ENCODE measurements around the gene CD7.

CD7 gene

DNA sequence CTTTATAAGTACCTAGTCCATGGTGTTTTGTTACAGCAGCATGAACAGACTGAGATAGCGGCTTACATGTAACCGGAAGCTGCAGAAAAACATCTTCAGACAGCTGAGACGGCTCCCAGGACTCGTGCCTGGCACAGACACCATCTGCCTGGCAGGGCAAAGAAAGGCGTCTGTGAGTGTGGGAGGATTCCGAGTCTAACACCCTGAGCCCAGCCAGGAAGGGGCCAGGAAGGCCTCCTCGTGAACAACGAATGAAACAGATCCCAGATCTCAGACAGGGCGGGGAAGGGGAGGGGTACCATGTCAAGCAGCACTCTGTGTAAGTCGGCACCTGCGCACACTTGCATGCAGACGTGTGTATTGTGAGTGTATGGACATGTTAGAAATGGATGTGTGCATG, 39.6 kb downstream of the CD7 start:
- DNase-seq = no peak

DNA sequence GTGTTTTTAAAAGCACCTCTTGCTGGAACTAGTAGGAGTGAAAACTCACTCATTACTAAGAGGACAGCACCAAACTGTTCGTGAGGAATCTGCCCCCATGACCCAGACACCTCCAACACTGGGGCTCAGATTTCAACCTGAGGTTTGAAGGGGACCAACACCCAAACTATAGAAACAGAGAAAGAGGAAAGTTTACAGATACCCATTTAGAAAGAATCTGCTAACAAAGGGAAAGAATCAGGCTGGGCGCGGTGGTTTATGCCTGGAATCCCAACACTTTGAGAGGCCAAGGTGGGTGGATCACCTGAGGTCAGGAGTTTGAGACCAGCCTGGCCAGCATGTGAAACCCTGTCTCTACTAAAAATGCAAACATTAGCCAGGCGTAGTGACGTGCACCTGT, 40.5 kb downstream of the CD7 start:
- no peak for DNase-seq

DNA sequence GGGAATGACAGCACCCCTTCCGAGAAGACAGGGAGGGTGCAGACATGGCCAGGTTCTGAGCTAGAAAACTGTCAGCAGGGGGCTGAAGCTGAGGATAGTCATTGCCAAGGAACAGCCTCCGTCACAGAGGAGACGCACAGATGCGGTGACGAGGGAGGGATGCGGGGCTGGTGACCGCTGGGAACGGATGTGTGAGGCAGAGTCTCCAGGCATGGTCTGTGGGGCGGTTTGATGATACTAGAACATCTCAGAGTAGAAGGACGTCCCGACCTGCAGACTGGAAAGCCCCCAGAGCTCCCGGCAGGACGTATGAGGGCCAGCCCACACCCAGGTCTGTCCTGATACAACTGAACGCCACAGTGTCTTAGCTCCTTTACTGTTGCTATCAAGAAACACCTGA, 42.1 kb downstream of the CD7 start:
- DNase-seq = no peak

DNA sequence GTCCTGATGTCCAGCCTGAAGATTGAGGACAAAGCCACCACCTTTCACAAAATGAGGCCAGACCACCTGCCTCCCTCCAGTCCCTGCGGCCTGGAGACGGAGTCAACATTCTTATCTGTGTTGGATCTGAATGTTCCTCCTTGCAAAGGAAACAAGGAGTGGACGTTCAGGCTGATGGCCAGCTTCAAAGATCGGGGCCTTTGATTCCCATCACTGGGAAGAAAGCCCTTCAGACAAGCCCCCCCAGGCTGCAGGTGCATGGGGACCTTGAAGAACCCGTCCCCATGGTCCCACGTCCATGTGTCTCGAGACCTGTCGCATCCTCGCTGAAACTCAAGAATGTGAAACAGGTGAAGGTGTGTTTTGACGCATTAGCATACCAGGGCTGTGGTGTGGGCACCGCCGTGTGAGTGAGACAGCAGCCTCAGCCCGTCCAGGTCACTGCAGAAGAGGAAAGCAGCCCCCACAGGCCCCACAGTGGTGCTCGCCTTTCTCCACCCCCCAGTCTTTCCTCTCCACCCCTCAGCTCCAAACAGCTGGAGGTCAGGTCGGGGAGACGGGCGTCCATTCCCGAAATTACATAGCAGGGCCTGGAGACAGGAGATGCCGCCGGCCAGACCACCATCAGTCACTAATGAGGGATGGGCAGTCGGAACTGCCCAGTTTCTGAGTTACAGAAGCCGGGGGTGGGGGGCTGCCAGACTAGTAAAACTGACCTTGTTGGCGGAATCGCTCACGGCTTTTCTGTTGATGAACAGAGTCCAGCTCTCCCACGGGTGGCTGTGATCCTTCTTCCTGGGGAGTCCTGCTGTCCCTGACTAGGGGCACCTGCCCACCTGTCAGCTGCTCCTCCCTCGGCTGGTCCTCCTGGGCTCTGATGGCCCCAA, 43.0 kb downstream of the CD7 start:
- no peak for DNase-seq

DNA sequence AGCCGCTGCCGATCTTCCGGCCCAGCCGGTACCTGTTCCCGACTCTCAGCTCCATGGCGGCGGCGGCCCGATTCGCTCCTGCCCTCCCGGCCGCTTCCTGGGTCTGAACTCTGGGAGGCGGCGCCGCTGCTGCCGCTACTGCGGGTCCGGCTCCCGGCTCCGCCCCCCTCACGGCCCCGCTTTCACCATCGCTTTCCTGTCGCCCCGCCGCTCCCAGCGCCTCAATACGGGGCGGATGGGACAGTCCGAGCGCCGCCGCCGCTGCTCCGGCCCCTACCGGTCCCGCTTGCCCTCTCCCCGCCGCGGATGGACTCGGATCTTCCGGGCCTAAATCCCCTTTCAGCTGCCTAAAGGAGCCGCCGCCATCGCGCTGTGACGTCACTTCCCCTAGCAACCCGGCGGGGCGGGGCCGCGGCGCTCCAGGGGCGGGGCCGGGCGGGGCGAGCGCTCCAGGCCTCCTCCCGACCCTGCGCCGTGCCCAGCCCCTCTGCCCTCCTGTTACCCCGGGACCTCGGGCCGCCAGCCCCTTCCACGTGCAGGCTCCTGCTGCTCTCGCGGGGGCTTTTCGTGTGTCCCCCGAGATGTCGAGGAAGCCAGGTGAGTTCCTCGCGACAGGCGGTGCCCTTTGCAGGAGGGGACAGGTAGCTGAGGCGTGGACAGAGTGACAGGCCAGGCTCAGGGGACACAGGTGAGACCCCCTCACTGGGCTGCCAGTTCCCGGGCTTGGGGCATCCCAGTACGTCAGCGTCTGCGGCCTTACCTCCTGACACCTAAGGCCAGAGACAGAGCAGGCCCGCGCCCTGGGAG, 43.9 kb downstream of the CD7 start, which contains the start of gene CSNK1D:
Gene CSNK1D (minus strand): TSS at position 374 of the 807 bp plus-strand sequence. CDS start 319 bp downstream, at position 55.
- DNase-seq = peak; percentile 76

DNA sequence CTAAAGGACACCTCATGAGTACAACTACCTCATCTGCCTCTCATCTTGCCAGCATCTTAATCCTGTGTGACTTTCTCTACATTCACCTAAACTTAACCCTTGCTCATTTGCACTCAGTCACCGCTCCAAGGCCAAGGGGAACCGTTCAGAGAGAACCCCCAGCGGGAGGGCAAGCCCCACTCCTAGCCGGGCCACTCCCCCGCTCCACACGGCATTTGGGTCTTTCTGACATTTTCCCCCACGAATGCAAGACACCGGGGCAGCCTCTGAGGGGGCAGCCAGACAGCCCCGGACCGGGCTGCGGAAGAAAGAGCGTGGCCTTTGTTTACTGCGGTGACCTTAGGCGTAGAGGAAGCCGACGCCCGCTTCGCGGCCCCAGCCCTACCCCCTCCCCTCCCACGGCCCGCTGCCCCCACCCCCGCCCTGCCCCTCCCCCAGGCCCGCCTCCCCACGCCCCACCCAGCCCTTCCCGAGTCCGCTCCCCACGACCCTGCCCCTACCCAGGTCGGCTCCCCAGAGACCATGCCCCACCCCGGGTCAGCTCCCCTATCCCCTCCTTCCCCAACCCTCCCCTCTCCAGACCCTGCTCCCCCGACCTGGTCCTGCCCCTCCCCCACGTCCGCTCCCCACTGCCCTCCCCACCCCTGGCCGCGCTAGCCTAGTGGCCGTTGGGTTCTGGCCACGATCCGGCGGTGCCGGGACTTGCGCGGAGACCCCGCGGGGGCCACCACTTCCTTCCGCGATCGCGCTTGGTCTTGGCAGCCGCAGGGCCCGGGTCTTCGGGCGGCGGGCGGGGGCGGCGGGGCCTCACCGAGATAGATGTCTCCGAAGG, 44.7 kb downstream of the CD7 start:
- DNase-seq = no peak

DNA sequence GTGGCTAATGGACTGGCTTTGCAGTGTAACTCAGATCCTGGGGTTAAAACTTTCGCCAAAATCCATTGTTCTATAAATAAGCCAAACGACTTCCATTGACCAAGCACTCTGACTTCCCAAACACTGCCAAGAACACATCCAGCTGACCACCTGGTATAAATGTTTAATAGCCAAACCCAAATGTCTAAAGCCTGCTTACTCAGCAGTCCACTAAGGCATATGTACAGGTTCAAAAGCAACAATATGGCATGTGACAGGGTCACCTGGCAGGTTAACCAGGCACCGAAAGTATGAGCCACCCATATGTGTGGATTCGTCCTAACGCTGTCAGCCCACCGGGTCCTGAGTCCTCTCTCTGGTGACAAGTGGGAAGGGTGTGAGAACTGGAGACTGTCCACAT, 46.0 kb downstream of the CD7 start:
- DNase-seq = no peak

DNA sequence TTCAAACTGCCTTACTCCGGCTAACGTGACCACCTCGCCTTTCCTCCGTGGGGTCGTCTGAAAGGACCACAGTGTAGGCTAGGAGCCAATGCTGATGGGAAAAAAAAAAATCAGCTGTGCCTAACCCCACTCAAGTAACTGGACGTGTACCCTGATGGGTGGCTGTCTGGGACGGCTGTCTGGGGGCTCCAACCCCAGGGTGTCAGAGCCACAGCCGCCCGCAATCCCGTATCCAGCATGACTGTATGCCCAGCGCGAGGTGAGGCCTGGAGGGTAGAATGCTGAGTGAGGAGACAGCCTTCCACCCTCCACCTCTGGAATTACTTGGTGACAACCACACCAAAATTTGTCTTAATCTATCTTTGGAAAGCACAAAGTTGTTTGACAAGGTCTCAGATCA, 46.8 kb downstream of the CD7 start:
- no peak for DNase-seq

DNA sequence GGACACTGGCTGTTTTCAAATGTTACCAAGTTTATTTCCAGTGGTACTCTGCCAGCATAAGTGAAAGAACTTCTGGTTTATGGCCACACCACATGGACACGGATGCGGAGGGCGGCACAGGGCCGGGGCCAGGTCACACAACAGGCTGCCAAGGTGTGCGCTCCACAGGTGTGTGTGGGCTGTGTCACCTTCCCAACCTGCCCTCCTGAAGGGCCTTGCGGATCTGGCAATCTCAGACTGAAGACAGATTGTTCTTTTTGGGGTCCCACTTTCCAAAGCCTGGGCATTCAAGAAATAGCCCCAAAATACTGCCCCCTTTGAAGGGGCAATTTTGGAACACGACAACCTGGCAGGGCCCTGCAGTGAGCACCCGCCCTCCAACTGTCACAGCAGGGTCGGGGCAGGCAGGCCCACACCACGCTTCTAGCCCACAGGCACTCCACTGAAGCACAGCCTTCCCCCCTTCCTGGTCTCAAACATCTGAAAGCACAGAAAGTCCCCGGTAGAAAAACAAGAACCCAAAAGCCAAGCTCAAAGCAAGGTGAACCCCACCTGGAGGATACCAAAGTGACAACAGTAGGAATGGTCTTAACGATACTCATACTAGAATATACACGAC, 47.4 kb downstream of the CD7 start:
- DNase-seq = no peak

DNA sequence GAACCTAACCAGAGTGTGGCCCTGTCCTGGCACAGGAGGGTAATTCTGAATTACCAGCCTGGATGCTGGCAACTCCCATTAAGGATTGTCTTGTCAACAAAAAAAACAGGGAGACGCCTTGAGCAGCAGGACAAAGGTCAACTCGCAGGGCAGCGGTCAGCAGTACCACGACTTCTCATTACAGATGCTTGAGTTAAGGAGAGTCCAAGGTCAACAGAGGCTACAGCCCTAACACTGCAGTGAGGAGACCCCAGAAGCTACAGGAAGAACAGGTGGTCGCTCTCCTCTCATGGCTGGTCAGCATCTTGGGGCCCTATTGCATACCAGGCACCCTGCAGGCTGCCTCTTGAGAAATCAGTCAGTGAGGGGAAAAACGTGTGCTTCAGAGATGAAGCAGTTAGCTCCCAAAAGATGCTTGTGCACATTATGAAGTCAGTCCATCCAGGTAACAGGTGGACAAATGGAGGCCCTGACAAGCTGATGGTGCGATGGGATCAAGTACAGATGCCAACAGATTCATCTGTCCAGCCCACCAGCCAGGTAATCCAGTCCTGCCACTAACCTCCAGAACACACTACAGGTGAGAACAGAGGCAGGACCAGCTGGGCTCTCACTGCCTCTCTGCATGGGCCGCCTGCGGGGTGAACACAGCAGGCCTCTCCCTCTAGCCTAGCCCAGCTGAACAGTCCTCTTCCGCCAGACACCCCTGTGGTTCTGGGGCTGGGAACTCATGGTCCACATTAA, 48.1 kb downstream of the CD7 start:
- no peak for DNase-seq

DNA sequence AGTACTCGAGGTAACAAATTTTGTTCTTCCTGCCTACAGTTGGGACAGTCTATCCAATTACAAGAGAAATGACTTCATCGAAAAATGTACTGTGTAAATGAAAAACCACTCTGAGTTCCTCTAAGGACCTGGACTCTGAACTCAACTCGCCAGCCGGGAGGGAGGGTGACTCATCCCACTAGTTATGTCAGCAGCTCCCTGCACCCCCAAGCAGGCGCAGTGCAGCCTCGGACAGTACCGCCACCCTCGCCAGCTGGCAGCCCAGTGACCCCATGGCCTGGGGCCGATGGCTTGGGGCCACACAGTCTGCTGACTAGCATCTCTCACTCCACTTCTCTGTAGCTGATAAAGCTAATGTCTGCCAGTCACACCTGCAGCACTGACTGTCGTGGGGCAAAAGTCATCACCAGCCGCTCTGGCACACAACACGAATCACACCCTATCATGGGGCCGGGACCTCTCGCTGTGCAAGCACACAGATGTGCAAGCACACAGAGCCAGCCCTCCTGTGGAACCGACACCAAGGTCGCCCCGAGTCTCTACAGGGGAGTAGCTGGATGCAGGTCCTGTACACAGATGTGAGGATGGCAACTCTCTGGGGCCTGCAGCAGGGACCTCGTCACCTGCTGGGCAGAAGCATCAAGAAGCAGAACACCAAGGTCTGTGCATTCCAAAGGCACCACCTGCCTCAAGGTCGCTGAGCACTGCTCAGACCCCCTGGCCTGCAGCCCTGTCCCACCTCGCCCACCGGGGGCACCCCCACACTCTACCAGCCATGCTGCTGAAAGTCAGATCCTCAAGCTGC, 49.6 kb downstream of the CD7 start:
- DNase-seq = no peak

DNA sequence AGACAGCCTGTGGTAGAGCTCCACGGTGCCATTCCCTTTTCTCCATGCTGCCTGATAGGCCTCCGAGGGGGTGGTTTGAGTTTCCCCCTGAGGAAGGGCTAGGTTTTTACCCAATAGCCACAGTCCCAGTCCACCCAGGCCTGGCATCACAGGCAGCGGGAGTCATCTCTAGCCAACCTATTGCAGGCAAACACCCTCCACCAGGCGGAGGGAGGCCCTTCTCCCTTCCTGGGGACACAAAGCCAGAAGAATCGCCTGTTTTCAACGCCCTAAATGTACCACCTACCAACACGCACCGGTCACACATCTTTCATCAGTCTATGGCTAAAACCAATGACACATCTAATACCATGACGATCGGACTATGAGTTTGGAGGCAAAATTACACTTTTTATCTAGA, 51.3 kb downstream of the CD7 start:
- DNase-seq = no peak

Measured in NCI-H748 treated with DMSO at 0.1 percent for 48 hours (cell line).